Thoracic aorta (tissue), 2 donors: ENCODE data around the gene CYS1. TPM values are rescaled to one million over a fixed set of nuclear protein-coding genes. Genes with fewer than 3 reads are reported as not detected.

Source experiments
- ATAC-seq: fragments of 150-250 bp; one replicate; pipeline ENCODE4 v1.8.0; 2017; ENCODE audit warnings: low read depth; ENCODE audit not compliant: insufficient number of reproducible peaks, low FRiP score
- DNase-seq: peaks from one replicate; pipeline ENCODE4 v3.0.0-alpha.2; 2020; ENCODE audit warnings: low spot score
- H3K27ac ChIP-seq, 2 donors: fragments of 200-600 bp; sonication (generic); 1 replicate in 1 of 2; 2 replicates in 1 of 2; pipeline ENCODE4 v1.5.1; 2016; ENCODE audit warnings: mild to moderate bottlenecking in 2 of 2, moderate library complexity in 2 of 2
- H3K27me3 ChIP-seq: fragments of 200-600 bp; sonication (generic); replicated peaks from 2 replicates; pipeline ENCODE4 v1.6.0; 2016; ENCODE audit warnings: mild to moderate bottlenecking; ENCODE audit not compliant: insufficient read depth
- H3K36me3 ChIP-seq: fragments of 200-600 bp; sonication (generic); one replicate; pipeline ENCODE4 v1.5.1; 2016
- H3K4me1 ChIP-seq, 2 donors: fragments of 200-600 bp; sonication (generic); 1 replicate in 1 of 2; 2 replicates in 1 of 2; pipeline versions ENCODE4 v1.5.1 to v1.6.0; 2016; ENCODE audit warnings: low read depth in 2 of 2, mild to moderate bottlenecking in 1 of 2; ENCODE audit not compliant: control insufficient read depth in 1 of 2
- H3K4me3 ChIP-seq: fragments of 200-600 bp; sonication (generic); 2 replicates; pipeline ENCODE4 v1.5.1; 2016; ENCODE audit warnings: mild to moderate bottlenecking
- H3K9me3 ChIP-seq: fragments of 200-600 bp; sonication (generic); 2 replicates; pipeline ENCODE4 v1.5.1; 2016
- total RNA-seq, 2 donors: library from RNA; depleted of rRNA; stranded (reverse); fragments of >200 nt; gene quantifications; one replicate each; pipeline versions ENCODE4 v1.1.0 to v1.2.3, GENCODE V29; 2016
- TF ChIP-seq, protein P1 (sequence below): fragments of 200-600 bp; sonication (generic); IDR thresholded peaks from one replicate; pipeline ENCODE4 v1.5.1; 2019; ENCODE audit warnings: antibody characterized with exemption

Gene CYS1
- total RNA-seq, 2 donors from 2014 or later = 13.5 to 26.9 TPM

DNA sequence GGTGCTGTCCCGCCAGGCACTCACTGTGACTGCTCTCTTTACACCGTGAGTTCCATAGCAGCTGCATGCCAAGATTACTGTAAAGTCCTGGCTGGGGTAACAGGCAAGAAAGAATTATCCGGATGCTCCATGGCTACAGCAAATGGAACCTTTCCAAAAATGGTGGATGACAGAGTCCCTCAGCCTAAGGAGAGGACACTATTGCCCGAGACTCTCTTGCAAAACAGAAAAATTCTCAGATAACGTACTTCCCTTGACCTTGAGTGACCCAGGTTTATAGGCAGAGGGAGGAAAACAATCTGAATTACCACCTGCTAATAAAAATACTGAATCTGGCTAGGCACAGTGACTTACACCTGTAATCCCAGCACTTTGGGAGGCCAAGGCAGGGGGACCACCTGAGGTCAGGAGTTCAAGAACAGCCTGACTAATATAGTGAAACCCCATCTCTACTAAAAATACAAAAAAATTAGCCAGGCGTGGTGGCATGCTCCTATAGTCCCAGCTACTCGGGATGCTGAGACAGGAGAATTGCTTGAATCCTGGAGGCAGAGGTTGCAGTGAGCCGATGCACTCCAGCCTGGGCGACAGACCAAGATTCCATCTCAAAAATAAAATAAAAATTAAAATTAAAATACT is 4.5 kb downstream of the CYS1 start:
- H3K27ac ChIP-seq = no peak overlapping the region
- H3K4me1 ChIP-seq = peaks cover 3 to 24% of the 10 kb centered on the region in 2 donors
- no peaks in the 10 kb centered on the region for H3K27me3 ChIP-seq
- TF ChIP-seq, protein P1, sequence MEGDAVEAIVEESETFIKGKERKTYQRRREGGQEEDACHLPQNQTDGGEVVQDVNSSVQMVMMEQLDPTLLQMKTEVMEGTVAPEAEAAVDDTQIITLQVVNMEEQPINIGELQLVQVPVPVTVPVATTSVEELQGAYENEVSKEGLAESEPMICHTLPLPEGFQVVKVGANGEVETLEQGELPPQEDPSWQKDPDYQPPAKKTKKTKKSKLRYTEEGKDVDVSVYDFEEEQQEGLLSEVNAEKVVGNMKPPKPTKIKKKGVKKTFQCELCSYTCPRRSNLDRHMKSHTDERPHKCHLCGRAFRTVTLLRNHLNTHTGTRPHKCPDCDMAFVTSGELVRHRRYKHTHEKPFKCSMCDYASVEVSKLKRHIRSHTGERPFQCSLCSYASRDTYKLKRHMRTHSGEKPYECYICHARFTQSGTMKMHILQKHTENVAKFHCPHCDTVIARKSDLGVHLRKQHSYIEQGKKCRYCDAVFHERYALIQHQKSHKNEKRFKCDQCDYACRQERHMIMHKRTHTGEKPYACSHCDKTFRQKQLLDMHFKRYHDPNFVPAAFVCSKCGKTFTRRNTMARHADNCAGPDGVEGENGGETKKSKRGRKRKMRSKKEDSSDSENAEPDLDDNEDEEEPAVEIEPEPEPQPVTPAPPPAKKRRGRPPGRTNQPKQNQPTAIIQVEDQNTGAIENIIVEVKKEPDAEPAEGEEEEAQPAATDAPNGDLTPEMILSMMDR = no peak
- no peaks in the 10 kb centered on the region for H3K9me3 ChIP-seq
- H3K36me3 ChIP-seq = no peaks in the 10 kb centered on the region
- ATAC-seq = no peak
- DNase-seq = no peak
- no peak overlapping the region for H3K4me3 ChIP-seq

DNA sequence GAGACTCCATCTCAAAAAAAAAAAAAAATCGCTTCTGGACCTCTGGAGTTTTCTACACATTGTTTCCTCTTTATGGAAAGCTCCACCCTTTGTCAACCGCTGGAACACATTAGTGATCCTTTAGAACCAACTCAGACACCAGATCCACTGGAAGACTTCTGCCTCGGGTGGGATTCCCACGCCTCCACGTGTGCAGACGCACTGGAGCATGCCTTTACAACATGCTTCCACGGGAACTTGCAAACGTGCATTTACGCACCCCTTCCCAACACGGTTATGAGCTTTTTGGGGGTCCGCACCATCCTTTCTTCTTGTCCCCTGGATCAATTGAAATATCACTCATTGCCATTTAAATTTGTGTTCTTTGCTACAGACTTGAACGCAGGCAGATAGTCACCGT is 5.1 kb downstream of the CYS1 start:
- TF ChIP-seq, protein P1 = no peak
- Histone ChIP-seq H3K36me3 (no peaks in the 10 kb centered on the region), H3K9me3 (no peaks in the 10 kb centered on the region), H3K27me3 (no peaks in the 10 kb centered on the region), H3K4me3 (no peak overlapping the region), H3K4me1 (peaks cover 0 to 21% of the 10 kb centered on the region in 2 donors), H3K27ac (no peak overlapping the region)
- DNase-seq = no peak
- no peak for ATAC-seq

DNA sequence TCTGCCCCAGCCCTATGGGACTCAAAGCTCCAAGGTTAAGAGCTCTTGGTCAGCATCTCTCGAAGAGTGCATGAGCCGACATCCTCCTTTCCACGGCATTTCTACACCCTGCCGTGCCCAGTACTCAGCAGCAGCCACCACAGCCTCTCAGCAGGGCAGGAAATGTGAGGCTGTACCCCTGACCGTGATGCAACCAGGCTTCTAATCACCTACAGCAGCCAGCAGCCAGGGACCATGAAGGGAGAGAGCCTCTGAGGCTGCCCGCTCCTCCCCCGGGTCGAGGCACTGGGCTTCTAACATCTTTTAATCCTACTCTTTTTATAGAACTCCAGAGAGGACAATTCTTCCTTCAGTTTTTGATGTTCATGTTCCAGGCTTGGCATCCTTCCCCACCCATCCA is 6.5 kb downstream of the CYS1 start:
- H3K4me1 ChIP-seq = peaks cover 0 to 19% of the 10 kb centered on the region in 2 donors

DNA sequence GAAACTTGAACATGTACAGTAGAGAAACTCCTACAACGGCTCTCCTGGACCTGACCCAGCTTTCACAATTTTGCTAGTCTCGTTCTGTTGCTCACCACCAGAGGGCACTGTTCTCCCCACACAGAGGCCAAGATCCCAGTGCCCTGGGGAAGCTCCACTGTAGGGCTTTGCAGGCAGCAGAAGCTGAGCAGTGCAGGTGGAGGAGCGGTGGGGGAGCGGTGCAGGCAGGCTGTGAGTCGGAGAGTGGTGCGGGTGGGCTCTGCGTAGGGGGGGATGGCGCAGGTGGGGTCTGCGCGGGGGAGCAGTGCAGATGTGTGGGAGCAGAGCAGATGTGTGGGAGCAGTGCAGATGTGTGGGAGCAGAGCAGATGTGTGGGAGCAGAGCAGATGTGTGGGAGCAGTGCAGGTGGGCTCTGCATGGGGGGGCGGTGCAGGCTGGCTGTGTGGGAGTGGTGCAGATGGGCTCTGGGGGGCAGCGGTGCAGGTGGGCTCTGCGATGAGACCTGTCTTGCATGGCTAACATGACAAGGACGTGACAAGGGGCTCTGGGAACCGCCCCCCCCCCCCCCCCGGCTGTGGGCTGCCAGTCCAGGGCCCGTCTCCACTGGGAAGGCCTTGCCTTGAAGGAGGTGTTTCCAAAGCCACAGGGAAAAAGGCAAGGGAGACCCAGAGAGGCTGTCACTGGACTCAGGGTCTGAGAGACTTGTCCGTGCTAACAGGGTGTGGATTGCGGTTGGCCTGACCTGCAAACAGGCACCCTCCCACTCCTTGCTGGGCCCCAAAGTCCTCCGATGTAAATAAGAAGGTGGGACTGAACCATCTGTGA is 7.3 kb downstream of the CYS1 start:
- Histone ChIP-seq H3K36me3 (no peaks in the 10 kb centered on the region), H3K27ac (no peak overlapping the region), H3K4me1 (peaks cover 0 to 11% of the 10 kb centered on the region in 2 donors), H3K4me3 (no peak overlapping the region), H3K9me3 (no peaks in the 10 kb centered on the region), H3K27me3 (no peaks in the 10 kb centered on the region)
- peak; percentile 74 for DNase-seq
- TF ChIP-seq, protein P1 = peak; percentile 93
- peak; percentile 37 for ATAC-seq

More for the DNA sequence above, 6.5 kb downstream of the CYS1 start:
- Histone ChIP-seq H3K27ac (no peak overlapping the region), H3K36me3 (no peaks in the 10 kb centered on the region), H3K9me3 (no peaks in the 10 kb centered on the region), H3K4me3 (no peak overlapping the region), H3K27me3 (no peaks in the 10 kb centered on the region)
- no peak for ATAC-seq
- TF ChIP-seq, protein P1 = no peak
- DNase-seq = no peak

DNA sequence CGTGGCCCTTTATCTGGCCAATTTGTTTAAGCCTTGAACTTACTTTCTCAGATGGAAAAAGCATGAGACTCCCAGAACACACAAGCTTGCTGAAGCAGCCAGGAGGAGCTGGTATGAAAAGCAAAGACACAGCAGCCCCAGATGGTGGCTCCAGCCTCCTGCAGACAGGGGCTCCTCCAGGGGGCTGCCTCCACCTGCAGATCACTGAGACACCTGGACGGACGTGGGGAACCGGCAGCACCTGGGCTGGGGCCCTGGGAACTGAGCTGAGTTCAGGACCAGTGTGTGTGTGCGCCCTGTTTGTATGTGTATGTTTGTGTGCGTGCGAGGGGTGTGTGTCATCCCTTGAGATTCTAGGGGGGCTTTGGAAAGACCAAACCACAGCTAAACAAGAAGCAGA is 8.6 kb downstream of the CYS1 start:
- Histone ChIP-seq H3K27ac (no peak overlapping the region), H3K4me1 (peaks cover 0 to 9% of the 10 kb centered on the region in 2 donors), H3K27me3 (no peaks in the 10 kb centered on the region), H3K36me3 (no peaks in the 10 kb centered on the region), H3K4me3 (no peak overlapping the region), H3K9me3 (no peaks in the 10 kb centered on the region)
- ATAC-seq (no peak), DNase-seq (no peak)
- TF ChIP-seq, protein P1 = no peak
